D341Med (cell line): Measurements from ENCODE around the gene ATG9B.

ENCODE experiments used
- DNase-seq: peaks from one replicate; pipeline ENCODE4 v3.0.0; 2012; ENCODE audit warnings: low spot score

The ATG9B gene

DNA sequence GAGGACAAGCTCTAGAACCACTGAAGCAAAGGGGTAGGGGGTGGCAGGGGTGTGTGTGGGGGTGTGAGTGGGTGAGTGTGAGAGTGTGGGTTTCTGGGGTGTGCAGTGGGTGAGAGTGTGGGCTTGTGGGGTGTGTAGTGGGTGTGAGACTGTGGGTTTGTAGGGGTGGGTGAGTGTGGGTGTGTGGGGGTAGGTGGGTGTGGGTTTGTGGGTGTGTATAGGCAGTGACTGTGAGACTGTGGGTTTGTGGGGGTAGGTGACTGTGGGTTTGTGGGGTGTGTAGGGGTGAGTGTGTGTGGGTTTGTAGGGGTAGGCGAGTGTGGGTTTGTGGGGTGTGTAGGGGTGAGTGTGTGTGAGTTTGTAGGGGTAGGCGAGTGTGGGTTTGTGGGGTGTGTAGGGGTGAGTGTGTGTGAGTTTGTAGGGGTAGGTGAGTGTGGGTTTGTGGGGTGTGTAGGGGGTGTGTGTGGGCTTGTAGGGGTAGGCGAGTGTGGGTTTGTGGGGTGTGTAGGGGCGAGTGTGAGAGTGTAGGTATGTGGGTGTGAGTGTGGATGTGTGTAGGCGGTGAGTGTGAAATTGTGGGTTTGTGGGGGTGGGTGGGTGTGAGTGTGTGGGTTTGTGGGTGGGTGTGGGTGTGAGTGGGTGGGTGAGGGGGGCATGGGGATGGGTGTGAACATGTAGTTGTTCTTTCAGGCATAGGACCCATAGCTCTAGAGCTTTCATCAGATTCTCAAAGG, 24.6 kb downstream of the ATG9B start:
- no peak for DNase-seq

DNA sequence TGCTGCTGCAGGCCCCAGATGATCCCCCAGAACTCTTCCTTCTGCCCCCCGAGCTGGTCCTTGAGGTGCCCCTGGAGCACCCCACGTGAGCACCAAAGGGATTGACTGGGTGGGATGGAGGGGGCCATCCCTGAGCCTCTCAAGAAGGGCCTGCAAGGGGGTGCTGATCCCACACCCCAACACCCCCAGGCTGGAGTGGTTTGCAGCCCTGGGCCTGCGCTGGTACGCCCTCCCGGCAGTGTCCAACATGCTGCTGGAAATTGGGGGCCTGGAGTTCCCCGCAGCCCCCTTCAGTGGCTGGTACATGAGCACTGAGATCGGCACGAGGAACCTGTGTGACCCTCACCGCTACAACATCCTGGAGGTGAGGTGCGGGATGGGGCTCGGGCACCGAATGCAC, 25.3 kb downstream of the ATG9B start:
- DNase-seq: no peak

DNA sequence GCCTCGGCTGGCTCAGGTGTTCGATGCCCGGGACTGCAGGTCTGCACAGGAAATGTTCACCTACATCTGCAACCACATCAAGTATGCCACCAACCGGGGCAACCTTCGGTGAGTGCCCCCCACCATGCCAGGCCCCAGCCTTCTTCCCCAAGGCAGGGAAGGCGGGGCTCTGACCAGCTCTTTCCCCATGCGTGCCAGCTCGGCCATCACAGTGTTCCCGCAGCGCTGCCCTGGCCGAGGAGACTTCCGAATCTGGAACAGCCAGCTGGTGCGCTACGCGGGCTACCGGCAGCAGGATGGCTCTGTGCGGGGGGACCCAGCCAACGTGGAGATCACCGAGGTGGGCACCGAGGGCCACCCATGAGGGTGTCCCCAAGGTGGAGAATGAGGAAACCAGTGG, 26.0 kb downstream of the ATG9B start:
- no peak for DNase-seq

DNA sequence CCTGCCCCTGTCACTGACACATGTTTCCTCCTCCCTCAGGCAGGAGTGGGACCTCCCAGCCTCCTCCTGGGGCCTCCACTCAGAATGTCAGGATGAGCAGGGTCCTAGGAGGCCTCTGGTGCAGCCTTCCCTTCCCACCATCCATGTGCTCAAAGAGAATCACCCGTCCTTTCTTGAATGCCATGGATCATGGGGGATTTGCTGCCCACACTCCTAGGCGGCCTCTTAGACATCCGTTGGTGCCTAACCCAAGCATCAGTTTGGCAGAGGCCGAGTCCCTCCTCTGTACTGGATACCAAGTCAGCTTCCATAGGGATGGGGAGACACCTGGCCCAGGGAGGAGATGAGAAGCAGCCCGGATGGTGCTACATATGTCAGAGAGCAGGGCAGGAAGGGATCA, 26.5 kb downstream of the ATG9B start:
- no peak for DNase-seq

DNA sequence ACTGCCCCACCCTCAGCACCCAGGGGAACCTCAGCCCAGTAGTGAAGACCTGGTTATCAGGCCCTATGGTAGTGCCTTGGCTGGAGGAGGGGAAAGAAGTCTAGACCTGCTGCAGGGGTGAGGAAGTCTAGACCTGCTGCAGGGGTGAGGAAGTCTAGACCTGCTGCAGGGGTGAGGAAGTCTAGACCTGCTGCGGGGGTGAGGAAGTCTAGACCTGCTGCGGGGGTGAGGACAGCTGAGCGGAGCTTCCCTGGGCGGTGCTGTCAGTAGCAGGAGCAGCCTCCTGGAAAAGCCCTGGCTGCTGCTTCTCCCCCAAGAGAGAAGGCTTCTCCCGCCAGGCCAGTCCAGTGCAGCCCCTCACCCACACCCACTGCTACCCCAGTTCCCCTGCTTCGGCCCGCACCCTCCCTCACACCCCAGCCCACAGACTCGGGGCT, 27.2 kb downstream of the ATG9B start:
- DNase-seq: no peak

DNA sequence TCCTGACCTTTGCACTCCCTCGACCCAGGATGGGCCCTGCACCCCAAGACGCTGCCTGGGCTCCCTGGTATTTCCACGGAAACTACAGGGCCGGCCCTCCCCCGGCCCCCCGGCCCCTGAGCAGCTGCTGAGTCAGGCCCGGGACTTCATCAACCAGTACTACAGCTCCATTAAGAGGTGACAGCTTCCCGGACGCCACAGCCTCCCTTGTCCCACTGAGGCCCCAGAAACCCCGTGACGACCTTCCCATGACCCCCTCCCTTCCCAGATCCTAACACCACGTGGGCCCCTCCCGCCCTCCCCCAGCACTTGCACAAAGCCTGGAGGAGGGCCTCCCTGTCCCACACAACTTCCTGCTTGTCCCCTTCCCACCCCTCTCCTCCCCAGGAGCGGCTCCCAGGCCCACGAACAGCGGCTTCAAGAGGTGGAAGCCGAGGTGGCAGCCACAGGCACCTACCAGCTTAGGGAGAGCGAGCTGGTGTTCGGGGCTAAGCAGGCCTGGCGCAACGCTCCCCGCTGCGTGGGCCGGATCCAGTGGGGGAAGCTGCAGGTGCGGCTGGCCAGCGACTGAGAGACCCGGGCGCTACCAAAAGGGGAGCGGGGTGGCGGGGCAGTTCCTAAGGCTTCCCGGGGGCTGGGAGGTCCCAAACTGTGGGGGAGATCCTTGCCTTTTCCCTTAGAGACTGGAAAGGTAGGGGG, 27.8 kb downstream of the ATG9B start:
- DNase-seq: no peak

DNA sequence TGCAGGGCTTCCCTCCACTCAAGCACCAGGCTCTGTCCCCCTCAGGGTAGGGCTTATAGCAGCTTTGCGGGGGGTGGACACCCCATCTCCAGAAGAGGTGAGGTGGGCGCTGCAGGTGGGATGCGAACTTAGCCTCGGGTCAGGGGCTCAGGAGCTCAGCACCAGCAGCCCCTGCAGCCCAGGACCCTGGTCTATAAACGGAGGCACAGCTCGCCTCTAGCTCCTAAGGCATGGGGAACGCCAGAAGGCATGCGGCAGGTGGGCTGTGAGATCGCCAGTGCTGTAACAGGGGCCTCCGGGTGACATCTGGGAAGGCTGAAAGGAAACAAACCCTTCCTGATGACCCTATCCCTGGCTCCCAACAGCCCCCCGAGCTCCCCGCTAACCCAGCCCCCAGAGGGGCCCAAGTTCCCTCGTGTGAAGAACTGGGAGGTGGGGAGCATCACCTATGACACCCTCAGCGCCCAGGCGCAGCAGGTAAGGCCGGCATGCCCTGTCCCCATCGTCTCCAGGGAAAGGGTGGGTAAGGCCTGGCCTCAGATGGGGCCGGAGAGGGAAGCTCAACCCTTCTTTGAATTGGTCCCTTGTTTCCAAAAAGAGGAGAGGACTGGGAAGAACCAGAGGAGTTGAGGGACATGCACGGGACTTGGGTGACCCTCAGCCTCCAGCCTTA, 29.3 kb downstream of the ATG9B start:
- no peak for DNase-seq

DNA sequence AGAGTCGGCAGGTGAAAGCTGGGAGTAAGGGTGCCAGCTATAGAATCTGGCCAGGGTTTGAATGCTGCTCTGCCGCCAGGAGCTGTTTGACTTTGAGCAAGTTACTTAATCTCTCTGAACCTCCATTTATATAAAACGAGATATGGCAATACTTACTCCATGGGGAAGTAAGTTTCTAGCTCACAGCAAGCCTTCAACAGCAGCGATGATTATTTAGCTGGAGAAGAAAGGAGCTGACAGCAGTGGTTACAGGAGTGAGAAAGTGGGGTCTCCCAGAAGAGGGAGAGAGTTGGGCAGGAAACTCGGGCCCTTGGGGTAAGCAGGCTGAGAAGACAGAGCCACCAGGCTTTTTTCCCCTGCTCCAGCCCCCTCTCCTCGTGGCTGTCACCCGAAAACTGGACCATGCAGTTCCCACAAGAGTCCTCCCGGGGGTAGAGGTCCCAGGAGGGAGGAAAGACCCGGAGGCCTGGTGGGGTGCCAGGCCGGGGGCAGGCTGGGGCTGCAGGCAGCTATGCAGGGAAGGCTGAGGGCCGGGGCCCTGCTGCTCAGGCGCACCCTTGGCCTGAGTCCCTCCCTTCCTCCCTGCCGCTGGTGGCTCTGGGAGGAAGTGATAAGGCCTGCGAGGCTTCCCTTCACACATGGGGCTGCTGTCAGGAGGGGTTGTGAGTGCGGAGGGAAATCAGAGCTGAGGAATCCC, 30.0 kb downstream of the ATG9B start:
- DNase-seq: no peak

DNA sequence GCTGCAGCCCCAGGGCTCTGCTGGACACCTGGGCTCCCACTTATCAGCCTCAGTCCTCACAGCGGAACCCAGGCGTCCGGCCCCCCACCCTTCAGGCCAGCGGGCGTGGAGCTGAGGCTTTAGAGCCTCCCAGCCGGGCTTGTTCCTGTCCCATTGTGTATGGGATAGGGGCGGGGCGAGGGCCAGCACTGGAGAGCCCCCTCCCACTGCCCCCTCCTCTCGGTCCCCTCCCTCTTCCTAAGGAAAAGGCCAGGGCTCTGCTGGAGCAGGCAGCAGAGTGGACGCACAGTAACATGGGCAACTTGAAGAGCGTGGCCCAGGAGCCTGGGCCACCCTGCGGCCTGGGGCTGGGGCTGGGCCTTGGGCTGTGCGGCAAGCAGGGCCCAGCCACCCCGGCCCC, 30.8 kb downstream of the ATG9B start:
- DNase-seq: no peak

DNA sequence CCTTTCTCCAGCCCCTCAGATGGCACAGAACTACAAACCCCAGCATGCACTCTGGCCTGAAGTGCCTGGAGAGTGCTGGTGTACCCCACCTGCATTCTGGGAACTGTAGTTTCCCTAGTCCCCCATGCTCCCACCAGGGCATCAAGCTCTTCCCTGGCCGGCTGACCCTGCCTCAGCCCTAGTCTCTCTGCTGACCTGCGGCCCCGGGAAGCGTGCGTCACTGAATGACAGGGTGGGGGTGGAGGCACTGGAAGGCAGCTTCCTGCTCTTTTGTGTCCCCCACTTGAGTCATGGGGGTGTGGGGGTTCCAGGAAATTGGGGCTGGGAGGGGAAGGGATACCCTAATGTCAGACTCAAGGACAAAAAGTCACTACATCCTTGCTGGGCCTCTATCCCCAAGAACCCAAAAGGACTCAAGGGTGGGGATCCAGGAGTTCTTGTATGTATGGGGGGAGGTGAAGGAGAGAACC, 31.4 kb downstream of the ATG9B start:
- DNase-seq: peak; percentile 75

DNA sequence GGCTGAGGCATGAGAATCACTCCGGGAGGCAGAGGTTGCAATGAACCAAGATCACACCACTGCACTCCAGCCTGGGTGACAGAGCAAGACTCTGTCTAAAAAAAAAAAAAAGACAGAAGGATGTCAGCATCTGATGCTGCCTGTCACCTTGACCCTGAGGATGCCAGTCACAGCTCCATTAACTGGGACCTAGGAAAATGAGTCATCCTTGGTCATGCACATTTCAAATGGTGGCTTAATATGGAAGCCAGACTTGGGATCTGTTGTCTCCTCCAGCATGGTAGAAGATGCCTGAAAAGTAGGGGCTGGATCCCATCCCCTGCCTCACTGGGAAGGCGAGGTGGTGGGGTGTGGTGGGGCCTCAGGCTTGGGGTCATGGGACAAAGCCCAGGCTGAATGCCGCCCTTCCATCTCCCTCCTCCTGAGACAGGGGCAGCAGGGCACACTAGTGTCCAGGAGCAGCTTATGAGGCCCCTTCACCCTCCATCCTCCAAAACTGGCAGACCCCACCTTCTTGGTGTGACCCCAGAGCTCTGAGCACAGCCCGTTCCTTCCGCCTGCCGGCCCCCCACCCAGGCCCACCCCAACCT, 32.1 kb downstream of the ATG9B start:
- DNase-seq: no peak

DNA sequence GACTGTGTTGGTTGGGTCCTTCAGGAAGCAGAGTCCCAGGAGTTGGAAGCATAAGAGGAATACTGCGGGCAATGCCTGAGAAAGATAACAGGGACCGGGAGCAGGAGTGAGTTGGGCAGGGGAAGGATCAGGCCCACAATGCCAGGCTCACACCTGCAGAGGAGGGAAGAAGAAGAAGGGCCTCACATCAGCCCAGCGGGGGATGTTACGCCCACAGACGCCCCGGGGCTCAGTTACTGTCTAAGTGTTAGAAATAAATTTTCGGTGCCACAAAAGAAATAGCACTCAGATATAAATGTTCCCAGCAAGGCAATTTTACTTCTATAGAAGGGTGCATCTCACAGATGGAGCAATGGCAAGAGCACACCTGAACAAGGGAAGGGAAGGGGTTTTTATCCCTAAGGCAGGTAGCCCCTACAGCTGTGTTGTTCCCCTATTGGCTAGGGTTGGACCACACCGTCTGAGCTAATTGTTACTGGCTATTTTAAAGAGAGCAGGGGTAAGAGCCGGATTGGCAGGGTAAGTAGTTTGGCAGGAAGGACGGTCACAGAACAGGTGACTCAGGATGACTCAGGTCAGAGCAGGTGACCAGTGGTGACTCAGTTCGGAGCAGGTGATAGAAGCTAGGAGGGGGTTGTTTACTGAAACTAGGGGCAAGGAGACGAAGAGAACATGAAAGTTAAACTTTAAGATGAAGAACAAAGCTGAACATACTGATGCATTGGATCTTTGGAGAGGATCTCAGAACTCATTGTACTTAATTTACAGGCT, 33.7 kb downstream of the ATG9B start, which contains the start of gene NOS3:
Gene NOS3, plus strand, starts transcription at position 602 of the 771 bp plus-strand sequence. CDS start 2,787 bp downstream, outside the sequence.
- no peak for DNase-seq

DNA sequence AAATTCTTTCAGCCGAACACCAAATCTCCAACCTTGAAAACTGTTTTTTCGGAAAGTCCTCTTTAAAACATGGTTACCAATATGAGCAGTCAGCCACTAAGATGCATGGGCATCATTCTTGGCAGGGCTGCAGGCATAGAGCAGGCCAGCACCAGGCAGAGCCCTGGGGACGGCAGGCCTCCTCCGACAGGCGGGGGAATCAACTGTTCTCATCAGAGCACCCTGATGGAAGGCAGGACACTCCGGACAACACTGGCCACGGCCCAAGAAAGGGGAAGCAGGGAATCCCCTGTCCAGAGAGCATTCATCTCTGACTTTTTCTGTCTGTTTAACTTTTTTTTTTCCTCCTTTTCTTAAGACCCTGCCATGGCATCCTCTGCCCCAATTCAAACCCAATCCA, 34.8 kb downstream of the ATG9B start:
- no peak for DNase-seq

DNA sequence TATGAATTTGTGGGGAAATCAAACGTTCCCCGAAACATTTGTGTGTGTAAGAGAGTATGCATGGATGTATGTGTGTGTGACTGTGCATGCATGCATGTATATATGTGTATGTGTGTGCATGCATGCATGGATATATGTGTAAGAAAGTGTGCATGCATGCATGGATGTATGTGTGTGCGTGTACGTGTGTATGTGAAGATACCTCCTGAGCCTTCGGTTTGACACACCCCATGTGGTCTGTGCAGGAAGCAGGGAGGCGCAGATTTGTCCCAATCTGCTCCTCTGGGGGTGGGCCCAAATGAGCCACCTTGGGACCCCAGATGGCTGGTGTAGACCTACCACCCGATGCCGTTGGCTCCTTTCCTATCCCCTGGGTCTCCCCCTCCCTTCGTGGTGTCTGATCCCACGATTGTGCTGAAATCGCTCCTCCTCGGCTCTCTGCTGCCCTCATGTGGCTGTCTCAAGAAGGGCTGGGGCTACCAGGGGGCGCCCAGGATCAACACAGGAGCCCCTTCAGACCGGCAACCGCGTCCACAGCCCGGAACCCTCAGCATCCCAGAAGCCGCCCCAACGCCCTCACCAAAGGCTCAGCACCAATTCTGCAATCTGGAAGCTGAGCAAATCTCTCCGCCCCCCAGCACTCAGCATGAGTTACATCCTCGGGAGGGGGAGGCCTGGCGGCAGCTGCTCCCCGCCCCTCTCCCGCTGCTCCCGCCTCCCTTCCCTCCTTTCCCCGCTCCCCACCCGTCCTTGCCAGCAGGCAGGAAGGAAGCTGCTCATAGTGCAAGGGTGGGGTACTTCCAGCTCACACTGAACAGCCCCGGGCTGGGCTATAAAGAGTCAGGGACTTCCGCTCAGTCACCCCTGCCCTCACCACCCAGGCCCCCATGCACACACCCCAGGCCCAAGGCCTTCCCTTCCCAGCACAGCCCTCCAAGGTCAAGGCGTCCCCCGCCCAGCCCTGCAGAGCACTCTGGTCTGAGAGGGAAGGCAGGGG, 35.8 kb downstream of the ATG9B start:
- peak; percentile 89 for DNase-seq

DNA sequence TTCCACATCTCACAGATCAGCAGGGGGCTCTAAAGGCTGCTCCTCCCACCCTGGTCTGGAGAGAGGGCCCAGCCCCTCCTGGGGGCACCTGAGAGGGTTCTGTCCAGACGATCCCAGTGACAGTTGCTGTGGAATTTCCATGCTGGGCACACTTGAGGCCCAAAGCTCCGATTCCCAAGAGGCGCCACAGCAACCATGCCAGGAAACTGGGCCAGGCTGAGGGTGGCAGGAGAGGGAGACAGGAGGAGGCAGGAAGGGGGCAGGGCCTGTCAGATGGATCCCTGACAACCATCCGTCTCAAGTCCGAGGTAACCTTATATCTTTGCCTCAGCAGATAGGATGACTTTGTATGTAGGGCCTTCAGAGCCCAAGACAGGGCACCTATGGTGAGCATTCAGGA, 37.7 kb downstream of the ATG9B start:
- no peak for DNase-seq

DNA sequence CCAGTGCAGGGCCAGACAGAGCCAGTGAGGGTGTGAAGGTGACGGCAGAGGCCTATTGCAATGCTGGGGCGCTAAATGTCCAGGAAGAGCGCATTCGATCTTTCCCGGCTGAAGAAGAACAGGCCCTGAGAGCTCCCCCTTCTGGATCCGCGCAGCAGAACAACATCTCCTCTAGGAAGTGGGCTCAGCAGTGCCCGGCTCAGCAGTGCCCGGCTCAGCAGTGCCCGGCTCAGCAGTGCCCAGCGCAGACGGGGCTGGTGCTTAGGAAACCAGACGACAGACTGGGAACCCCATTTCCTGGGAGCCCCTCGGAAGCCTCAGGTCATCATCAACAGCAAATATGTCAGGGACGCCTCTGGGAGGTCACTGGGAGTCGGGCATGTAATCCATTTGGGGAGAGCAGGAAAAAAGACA, 38.2 kb downstream of the ATG9B start:
- DNase-seq: peak; percentile 79

DNA sequence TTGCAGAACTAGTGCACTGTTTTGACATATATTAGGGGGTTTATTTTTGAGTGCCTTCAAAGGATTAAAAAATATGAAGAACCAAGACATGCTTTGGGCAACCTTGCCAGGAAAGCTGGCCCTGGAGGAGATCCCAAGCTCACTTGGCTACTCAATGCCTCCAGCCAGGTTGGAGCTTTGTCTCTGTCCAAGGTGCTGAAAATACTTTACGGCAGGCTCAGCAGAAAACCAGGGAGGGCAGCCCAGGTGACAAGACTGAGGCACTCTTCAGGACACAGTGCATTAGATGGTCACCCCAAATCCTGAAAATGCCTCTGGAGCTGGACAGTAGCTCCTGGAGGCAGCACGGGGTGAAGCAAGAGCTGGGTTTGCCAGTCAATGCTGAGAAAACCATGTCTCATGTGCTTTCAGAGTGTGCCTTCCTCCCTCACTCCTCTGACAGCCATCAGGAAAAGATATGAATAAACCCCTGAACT, 40.4 kb downstream of the ATG9B start:
- DNase-seq: no peak

DNA sequence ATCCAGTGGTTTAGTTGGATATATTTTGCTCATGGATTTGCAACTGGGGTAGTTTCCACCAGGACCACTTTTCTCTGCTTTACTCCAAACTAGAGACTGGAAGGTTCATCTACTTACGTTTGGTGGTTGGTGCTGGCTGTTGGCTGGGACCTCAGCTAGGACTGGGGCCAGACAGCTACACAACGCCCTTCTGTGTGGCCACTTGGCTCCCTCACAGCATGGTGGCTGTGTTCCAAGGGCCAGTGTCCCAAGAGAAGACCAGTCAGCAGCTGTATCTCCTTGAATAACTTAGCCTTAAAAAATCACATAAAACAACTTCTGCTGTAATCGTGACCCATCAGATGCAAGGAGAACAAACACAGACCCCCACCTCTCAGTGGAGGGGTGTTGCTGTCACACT, 41.9 kb downstream of the ATG9B start:
- DNase-seq: no peak

DNA sequence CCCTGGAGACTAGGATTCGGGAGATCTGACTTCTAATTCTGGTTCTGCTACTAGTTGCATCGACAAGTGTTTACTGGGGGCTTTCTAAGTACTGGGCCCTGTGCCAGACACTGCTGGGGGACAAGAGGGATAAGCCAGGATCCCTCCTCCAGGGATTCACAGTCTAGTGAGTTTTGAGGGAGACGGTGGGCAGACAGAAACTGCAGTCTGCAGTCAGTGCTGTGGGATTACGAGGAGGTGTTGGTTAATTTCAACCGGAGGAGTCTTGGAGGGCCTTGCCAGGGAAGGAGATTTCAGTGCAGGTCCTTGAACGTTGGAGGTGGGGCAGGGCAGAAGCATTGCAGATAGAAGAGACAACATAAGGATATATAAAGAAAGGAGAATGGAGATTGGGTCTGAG, 42.6 kb downstream of the ATG9B start:
- peak; percentile 68 for DNase-seq

DNA sequence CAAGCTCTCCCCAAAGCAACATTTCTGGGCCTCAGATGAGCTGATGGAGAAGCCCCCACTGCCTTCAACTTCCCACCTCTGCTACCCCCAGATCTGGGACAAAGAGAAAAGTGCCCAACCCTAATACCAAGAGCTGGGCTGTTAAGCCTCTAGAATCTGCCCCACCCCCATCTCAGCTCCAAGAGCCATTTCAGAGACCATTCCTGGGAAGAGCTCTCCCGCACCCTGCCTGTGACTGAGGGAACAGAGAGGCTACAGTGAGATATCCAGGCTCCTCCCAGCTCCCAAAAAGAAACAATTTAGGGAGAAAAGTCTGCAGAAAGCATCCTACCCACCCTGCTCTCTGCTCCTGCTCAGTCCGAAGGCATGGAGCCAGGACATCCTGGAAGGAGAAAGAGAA, 43.6 kb downstream of the ATG9B start:
- no peak for DNase-seq
